SIG-M5 treated with dmso at 0.1 percent for 504 hours (cell line): ENCODE measurements around the gene MAPK8IP3.
A peak's percentile ranks its signal among the peaks of the same experiment; 100 is the strongest.

Experiments used
- DNase-seq: peaks from one replicate; lab custom pipeline; 2025; ENCODE audit not compliant: unreplicated experiment; lab: John Stamatoyannopoulos, UW

Gene MAPK8IP3, protein sequence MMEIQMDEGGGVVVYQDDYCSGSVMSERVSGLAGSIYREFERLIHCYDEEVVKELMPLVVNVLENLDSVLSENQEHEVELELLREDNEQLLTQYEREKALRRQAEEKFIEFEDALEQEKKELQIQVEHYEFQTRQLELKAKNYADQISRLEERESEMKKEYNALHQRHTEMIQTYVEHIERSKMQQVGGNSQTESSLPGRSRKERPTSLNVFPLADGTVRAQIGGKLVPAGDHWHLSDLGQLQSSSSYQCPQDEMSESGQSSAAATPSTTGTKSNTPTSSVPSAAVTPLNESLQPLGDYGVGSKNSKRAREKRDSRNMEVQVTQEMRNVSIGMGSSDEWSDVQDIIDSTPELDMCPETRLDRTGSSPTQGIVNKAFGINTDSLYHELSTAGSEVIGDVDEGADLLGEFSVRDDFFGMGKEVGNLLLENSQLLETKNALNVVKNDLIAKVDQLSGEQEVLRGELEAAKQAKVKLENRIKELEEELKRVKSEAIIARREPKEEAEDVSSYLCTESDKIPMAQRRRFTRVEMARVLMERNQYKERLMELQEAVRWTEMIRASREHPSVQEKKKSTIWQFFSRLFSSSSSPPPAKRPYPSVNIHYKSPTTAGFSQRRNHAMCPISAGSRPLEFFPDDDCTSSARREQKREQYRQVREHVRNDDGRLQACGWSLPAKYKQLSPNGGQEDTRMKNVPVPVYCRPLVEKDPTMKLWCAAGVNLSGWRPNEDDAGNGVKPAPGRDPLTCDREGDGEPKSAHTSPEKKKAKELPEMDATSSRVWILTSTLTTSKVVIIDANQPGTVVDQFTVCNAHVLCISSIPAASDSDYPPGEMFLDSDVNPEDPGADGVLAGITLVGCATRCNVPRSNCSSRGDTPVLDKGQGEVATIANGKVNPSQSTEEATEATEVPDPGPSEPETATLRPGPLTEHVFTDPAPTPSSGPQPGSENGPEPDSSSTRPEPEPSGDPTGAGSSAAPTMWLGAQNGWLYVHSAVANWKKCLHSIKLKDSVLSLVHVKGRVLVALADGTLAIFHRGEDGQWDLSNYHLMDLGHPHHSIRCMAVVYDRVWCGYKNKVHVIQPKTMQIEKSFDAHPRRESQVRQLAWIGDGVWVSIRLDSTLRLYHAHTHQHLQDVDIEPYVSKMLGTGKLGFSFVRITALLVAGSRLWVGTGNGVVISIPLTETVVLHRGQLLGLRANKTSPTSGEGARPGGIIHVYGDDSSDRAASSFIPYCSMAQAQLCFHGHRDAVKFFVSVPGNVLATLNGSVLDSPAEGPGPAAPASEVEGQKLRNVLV (N-terminal part only)

DNA sequence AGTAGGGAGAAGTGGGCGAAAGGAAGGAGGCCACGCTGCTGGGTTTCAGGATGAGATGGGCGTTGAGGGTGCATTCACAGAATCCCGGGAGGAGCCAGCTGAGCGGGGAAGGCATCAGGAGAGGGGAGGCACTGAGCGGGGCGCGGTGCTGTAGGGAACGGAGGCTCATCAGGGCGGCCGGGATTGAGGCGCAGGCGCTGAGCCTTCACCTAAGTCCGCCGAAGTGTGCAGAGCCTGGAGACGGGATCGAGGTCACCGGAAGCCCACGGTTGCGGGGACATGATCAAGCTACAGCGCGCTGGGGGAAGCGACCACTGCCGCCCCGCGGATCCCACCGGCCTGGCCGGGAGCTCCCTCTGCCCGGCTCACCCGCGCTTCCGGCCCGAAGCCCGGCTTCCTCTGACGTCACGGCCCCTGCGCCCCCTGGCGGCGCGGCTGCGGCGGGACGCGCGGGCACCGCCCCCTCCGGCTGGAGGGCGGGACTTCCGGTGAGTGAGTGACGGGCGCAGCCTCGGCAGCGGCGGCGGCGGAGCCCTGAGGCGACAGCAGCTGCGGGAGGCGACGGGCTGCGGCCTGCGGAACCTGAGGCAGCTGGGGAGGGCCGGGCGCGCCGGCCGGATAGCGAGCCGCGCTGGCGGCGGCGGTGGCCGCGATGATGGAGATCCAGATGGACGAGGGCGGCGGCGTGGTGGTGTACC is at the start of gene MAPK8IP3:
TSS of gene MAPK8IP3 (plus strand) at position 508 of the 698 bp plus-strand sequence. CDS start at position 653, 145 bp downstream.
- peak; percentile 68 for DNase-seq

DNA sequence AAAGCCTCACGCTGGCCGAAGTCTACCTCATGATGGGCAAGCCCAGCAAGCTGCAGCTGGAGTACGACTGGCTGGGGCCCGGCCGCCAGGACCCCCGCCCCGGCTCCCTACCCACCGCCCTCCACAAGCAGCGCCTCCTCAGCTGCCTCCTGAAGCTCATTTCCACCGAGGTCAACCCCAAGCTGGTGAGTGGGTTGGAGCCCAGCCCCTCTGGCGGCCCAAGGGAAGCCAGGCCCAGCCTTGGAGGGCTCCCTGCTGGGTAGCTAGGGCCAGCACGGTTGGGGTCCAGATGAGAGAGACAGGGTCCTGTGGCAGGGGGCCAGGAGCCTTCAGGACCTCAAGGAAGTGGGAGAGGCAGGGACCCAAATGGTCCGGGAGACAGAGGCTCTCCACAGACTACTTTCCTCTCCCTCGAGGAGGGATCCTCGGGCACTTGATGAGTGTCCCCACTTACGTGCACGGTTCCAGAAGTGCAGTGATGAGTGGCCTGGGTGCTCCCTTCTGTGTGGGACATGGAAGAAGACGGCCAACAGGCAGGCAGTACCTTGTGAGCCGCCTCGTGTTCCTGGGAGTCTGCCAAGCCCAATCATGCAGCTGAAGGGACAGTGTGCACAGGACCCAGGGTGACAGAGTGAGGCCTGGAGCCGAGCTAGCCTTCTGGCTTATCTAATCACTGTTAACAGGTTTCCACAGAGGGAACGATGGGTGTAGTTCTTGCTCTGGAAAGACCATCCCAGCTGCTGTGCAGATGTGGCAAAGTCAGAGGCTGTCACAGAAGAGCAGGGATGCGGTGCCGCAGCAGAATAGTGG is 49.0 kb upstream of the MAPK8IP3 start:
- DNase-seq: no peak

DNA sequence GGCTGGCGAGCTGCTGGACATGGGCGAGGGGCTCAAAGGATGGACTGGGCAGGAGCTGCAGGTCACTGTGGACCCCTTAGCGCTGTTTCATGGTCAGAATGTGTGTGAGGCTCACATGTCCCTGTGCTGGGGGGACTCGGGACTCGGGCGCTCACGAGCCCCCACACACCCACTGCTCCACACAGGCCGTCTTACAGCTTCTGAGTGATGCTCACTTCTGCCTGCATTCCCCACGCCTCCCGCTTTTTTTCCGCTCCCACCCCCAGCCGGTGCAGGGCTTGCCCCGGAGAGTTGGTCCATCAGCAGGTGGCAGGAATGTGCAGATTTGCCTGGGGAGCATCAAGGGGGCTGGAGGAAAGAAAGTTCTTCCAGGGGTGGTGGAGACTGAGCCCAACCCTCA is 48.2 kb upstream of the MAPK8IP3 start:
- DNase-seq: no peak

DNA sequence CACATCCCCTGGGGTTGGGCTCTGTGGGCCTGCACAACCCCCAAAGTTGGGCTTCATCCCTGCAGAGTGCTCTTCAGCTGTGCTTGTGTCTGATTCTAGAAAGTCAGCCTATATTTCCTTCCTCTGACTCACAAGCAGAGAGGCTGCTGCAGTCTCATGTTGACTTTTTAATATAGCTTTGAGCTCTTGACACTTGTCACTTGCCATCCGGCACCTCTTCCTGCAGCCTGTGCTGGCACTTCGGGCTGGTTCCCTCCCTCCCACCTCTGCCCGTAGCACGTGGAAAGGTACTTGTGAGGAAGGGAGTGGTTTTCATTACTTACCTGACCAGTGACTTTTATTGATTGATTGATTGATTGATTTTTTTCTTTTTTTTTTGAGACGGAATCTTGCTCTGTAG is 47.0 kb upstream of the MAPK8IP3 start:
- no peak for DNase-seq

DNA sequence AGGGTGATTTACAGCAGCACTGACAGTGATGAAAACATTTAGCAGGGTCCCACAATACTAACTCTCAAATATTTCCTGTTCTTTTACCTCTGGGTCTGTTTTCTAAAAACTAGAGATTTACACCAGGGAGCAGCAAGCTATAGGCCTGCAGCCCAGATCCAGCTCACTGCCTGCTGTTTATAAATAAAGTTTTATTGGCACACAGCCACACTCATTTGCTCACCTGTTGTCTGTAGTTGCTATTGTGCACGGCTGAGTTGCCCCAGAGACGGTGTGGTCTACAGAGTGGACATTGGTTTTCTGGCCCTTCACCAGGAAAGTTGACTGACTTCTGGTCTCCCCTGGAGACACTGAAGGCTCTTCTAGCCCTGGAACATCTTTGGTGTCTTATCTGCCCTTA is 44.2 kb upstream of the MAPK8IP3 start:
- DNase-seq: no peak

DNA sequence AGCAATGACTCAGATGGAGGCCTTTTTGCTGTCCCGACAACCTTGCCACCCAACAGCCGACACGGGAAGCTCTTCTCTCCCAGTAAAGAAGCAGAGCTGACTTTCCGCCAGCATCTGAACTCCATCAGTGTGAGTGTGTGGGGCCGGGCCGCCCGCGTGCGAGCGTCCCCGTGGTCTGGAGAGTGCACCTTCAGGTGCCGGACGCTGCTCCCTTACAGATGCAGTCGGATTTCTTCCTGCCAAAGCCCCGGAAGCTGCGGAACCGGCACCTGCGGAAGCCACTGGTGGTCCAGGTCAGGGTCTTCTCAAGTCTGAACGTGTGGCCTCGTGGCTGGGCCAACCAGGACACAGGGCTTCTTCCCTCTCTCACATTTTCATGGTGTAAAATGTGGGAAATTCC is 43.5 kb upstream of the MAPK8IP3 start:
- no peak for DNase-seq

DNA sequence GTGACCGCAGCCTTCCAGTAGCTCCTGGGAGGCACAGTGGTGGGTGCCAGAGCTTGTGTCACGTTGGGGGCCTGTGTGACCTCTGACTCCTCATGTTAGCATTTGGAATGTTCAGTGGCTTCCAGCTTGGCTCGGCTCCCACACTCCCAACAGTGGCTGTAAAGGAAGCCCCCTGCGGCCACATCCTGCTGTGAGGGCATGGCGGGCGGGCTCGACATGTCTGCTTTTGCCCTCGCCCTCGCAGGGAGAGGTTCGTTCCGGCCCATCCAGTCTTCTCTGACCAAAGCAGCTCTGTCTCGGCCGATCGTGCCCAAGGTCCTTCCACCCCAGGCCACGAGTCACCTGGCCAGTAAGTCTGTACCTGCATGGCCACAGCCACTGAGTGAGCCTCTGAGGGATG is 40.2 kb upstream of the MAPK8IP3 start:
- no peak for DNase-seq

DNA sequence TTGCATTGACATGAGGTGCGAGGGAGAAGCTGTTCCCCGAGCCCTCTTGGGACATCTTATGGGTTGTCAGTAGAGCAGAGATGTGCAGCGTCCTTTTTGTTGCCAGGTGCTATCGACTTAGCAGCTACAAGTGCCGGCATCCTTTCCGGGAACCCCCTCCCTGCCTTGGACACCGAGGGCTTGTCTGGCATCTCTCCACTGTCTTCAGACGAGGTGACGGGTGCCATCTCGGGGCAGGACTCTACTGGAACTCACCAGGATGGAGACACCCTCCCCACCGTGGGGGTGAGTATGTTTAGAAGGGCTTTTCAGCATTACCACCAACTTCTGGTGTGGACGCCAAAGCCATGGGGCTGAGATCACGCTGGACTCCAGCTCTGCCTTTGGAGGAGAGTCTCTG is 39.7 kb upstream of the MAPK8IP3 start:
- DNase-seq: no peak

DNA sequence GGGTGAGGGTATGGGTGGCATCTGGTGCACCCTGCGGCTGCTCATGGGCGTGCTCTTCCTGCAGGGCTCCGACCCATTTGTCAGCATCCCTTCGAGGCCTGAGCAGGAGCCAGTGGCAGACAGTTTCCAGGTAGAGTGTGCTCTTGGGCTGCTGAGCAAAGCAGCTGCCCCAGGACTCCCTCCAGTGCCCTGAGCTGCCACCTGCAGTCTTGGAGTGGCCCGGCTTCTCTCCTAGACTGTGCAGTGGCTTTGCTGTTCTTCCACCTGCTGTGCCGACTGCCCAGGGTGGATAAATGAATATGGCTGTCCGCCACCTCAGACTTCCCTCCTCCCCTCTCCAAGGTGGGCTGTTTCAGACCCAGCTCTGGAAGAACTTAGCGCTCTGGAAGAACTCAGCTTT is 38.7 kb upstream of the MAPK8IP3 start:
- no peak for DNase-seq

DNA sequence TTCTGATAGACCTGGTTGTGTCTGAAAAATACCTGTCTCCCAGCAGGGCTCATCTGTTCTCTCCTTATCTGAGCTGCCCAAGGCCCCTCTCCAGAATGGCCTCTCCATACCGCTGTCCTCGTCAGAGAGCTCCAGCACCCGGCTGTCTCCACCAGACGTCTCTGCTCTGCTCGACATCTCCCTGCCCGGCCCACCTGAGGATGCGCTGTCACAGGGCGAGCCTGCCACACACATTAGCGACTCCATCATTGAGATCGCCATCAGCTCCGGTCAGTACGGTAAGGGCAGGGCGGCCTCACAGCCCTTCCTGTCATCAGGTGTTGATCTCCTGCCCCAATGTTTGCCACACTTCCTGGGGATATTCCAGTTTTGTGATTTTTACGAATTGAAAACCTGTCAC is 38.1 kb upstream of the MAPK8IP3 start:
- DNase-seq: no peak

DNA sequence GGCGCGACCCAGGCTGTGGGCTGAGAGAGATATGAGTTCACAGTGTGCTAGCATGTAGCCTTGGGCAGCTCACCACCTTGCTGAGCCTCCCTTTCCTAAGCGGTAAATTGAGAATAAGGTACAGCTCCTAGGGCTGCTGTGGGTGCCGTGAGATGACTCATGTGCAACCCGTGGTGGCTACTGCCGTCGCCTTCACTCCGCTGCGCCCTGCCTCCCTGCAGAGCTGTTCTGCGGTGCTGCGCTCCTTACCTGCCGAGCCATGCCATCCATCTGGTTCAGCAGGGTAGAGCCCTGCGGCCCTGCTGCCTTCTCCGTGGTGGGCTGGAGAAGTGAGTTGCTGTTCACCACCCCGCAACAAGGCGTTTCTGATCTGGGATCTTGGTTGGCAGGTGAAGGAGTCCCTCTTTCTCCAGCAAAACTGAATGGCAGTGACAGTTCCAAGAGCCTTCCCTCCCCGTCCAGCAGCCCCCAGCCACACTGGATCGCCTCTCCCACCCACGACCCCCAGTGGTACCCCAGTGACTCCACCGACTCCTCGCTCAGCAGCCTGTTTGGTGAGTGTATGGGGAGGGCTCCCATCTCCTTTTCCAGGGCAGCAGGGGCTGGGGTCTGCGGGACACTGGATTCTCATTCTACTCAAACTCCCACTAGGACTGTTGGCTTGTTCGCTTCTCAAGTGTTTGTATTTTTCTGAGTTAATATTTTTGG is 37.2 kb upstream of the MAPK8IP3 start:
- no peak for DNase-seq

DNA sequence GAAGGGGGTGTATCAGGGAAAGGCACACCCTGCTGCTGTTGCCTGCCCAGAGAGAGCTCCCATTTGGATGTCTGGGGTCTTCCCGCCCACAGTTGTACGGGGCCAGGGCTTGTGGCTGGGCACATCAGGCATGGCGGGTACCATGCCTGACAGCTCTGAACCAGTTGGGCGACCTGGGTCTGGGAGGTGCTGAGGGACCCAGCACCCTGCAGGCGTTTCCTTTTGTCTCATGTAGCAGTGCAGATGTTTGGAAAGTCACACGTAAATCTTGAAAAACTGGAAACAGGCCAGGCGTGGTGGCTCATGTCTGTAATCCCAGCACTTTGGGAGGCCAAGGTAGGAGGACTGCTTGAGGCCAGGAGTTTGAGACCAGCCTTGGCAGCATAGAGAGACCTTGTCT is 36.3 kb upstream of the MAPK8IP3 start:
- no peak for DNase-seq

DNA sequence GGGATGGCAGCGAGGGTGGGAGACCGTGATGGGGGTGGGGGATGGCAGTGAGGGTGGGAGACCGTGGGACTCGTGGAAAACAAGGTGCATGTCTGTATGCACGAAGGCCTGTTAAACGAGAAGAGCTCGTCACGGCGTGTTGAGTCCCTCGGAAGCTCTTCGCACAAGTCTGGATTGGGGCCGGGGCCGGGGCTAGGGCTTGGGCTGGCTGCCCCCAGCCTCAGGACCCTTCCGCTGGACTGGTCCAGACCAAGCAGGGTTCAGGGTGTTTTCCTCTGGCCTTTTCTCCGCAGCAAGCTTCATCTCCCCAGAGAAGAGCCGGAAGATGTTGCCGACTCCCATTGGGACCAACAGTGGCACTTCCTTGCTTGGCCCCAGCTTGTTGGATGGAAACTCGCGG is 35.6 kb upstream of the MAPK8IP3 start:
- DNase-seq: no peak

DNA sequence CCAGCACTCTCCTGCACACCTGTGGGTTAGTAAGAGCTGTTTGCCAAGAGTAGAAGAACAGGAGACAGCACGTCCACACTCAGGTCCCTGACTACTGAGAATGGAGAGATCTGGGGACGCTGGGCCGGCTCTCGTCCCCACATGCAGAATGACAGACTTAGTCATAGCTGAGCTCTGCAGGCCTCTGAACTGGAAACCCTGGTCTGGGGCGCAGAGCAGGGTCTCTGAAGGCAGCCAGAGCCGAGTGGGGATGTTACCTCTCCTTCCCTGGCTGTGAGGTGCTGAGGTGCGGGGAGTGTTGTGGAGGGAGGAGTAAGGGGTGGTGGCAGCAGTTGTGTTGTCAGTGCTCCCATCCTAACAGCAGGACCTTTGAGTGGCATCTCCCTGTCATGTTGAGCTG is 35.1 kb upstream of the MAPK8IP3 start:
- DNase-seq: no peak

DNA sequence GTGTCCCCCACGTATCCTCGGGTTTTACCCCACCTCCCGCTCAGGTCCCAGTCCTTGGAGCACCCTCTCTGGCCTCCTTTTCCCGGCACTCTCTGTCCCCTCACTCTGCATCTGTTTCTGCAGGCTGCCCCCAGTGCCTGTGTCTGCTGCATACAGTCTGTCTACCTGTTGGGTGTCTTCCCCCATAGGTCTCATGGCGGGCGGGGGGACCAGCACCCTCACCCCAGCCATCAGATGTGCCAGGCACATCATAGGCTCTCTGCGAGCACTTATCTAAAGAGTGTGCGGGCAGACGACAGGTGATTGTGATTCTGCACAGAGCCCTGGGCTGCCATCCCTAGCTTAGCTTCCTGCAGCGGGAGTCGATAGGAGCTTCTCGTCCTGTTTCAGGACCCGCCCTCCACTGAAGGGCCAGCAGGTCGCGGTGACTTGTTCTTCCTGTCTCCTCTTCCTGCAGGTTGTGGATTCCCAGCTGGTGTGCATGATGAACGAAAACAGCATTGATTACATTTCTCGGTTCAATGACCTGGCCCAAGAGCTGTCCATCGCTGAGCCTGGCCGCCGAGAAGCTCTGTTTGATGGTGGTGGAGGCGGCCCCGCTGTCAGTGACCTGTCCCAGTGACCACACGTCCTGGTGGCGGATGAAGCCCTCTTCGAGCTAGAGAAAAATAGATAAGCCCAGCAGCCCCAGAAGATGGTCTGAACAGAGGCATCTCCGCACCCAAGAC is 32.4 kb upstream of the MAPK8IP3 start:
- DNase-seq: no peak

DNA sequence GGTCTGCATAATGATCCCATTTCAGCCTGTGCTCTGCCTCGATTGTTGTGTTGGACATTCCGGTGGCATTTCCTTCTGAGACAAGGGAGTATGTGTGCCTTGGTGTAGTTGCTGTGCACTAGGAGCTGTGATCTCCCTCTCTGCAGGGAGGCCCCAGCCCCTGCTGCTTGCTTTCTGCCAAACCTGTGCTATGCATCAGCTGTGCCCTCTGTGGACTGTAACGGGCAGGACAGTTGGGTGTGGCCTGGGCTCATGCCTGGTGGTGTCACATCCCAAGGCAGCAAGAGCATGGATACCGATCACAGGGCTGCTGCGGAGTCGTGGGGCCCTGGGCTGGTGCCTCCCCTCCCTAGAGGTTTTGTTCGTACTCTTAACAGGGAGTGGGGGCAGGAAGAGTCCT is 31.7 kb upstream of the MAPK8IP3 start:
- no peak for DNase-seq

DNA sequence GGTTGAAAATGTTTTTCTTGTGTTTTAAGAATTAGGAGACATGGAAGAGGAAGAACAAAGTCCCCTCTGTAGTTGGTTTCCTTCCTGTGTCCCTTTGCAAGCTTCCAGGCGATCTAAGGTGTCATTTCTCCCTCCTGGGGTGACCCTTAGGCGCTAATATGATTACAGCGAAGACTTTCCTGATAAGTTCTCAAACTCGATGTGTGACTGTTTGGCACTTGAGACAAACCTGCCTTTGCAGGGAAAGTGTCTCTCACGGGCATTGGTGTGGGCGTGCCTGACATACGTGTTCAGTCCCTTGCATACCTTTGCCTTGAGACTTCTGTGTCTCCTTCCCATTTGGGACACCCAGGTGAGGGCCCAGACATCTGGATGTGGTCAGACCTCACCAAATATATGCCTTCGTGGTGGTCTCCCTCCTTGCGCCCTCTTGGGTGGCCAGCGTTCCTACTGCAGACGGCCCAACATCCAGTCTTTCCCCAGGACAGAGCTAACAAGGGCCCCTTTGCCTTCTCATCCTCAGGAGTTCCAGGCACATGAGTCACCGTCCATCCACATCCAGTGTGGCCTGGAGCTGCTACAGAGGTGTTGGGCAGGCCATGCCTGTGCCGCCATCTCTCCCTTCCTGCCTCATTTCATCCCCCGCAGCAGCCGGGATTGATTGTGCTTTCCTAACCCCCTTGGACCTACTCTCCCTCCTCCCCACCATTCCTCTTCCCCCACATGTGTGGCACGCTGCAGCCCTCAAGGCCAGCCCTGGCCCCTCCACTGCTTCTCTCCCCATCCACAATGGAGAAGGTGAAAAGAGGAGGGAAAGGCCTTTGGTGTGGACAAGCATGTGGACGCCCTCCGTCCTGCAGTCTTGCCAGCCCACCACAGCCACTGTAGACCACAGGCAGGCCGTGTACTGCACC is 31.0 kb upstream of the MAPK8IP3 start:
- DNase-seq: no peak

DNA sequence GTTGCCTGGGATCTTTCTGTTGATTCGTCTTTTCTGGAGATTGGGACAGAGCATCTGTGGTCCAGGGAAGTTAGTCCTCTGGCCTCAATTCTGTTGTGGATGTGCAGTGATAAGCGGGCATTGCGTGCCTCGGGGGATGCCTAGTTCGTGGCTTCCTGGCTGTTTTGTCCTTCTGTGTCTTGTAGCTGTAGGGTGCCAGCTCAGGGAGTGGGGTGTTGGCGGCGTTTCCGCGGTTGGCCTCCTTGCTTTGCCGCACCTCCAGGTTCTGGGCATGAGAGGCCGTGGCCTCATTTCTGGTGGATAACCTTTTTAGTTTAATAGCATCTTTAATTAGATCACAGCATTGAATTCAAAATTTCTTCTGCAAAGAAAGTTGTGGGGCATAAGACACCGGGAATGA is 29.3 kb upstream of the MAPK8IP3 start:
- no peak for DNase-seq
